ENCODE measurements around the gene PDZD2. TPM values are rescaled to one million over a fixed set of nuclear protein-coding genes. Genes with fewer than 3 reads are reported as not detected.

The PDZD2 gene
- total RNA-seq, 2 donors from 2014 or later = not detected

DNA sequence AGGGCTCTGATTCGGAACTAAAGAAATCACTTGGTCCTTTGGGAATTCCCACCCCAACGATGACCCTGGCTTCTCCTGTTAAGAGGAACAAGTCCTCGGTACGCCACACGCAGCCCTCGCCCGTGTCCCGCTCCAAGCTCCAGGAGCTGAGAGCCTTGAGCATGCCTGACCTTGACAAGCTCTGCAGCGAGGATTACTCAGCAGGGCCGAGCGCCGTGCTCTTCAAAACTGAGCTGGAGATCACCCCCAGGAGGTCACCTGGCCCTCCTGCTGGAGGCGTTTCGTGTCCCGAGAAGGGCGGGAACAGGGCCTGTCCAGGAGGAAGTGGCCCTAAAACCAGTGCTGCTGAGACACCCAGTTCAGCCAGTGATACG lies 451.8 kb downstream of the PDZD2 start:
- Mint-ChIP-seq H3K9me3 (no peaks in the 10 kb centered on the region), H3K27ac (no peak overlapping the region), H3K4me3 (no peak overlapping the region), H3K4me1 (ENCODE audit: low read depth in 2 of 2) (peaks cover 0 to 4% of the 10 kb centered on the region in 2 donors), H3K36me3 (no peaks in the 10 kb centered on the region), H3K27me3 (no peaks in the 10 kb centered on the region)
- DNase-seq (ENCODE audit: low spot score) (no peak), ATAC-seq (no peak)

DNA sequence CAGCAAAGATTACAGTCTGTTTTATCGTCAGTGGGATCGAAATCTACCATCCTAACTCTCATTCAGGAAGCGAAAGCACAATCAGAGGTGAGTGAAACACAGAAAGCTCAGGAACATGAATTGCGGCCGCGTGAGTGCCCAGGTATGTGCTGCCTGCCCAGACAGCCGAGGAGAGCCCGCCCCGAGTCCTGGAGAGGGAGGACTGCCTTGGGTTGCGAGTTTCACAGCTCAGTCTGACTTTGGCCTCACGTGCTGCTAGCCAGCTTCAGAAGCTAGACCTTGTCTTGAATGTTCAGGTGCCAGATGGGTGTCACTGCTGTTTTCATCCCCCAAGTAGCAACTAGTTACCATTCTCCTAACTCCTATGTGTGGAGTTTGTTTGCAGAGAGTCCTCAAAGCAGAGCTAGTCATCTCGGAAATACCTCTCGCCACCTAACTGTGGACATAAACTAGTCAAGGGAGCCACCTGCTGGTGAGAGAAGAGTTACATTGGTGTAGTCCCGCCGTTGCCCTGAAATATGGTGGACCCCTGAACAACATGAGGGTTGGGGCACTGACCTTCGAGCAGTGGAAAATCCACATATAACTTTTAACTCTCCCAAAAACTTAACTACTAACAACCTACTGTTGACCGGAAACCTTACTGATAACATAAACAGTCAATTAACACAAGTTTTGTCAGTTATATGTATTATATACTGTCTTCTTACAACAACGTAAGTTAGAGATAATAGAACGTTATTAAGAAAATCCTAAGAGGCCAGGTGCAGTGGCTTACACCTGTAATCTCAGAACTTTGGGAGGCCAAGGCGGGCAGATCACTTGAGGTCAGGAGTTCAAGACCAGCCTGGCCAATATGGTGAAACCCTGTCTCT lies 454.2 kb downstream of the PDZD2 start:
- no peaks in the 10 kb centered on the region for H3K9me3 Mint-ChIP-seq
- H3K4me1 Mint-ChIP-seq (ENCODE audit: low read depth in 2 of 2) = peaks cover 0 to 4% of the 10 kb centered on the region in 2 donors
- H3K27me3 Mint-ChIP-seq = no peaks in the 10 kb centered on the region
- ATAC-seq (peak; percentile 69 to 79), DNase-seq (ENCODE audit: low spot score) (no peak)
- H3K27ac Mint-ChIP-seq = no peak overlapping the region
- no peaks in the 10 kb centered on the region for H3K36me3 Mint-ChIP-seq
- H3K4me3 Mint-ChIP-seq = no peak overlapping the region

DNA sequence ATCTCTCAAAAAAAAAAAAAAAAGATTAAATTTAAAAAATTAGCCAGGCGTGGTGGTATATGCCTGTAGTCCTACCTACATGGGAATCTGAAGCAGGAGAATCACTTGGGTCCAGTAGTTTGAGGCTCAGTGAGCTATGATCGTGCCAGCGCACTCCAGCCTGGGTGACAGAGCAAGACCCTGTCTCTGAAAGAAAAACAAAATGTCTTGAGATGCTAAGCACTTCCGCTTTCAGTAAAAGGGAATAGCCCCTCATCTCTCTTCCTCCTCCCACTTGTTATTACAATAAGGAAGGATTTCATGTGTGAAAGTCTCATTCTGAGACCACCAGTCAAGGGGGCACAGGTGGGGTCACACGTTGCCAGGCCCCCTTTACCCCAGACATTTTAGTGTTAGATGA lies 455.8 kb downstream of the PDZD2 start:
- DNase-seq (ENCODE audit: low spot score) (no peak), ATAC-seq (no peak)
- no peaks in the 10 kb centered on the region for H3K27me3 Mint-ChIP-seq
- H3K36me3 Mint-ChIP-seq = no peaks in the 10 kb centered on the region
- no peaks in the 10 kb centered on the region for H3K9me3 Mint-ChIP-seq
- no peak overlapping the region for H3K27ac Mint-ChIP-seq
- H3K4me3 Mint-ChIP-seq = no peak overlapping the region
- H3K4me1 Mint-ChIP-seq (ENCODE audit: low read depth in 2 of 2) = peaks cover 0 to 4% of the 10 kb centered on the region in 2 donors

DNA sequence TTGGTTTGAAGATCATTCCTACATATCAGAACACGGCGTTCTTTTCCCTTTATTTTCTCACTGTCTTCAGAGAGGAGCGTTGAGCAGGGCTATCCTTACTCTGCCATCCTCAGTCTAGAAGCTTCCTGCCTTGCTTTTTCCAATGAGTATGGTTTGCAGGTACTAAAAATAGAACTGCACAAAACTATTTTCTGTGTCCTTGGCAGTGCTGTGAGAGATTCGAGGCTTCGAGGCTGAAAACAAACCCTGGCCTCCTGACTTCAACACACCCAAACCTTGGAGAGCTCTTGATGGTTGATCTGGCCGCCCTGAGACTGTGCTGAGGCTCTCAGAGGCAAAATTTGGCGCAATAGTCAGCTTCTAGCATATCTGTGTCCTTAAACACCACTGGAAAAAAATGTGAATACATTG lies 456.3 kb downstream of the PDZD2 start:
- H3K36me3 Mint-ChIP-seq = no peaks in the 10 kb centered on the region

DNA sequence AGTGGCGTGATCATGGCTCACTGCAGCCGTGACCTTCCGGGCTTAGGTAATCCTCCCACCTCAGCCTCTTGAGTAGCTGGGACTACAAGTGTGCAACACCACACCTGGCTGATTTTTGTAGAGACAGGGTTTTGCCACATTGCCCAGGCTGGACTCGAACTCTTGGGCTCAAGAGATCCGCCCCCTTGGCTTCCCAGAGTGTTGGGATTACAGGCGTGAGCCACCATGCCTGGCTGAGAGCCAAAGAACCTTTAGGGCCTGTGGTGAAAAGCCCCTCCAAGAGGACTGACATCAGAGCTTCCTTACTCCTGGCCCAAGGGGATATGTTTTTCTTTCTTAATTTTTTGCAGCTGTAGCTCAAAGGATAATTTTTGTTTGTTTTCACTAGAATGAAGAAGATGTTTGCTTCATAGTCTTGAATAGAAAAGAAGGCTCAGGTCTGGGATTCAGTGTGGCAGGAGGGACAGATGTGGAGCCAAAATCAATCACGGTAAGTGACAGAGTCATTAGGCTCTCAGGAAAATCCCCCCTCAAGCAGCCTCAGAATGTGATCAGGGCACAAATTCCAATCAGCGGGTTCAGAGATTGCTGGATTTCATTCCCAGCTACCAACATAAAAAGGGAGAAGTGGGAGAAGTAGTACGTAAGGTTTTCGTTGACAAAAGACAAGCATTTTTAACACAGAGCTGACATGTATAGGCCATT lies 458.1 kb downstream of the PDZD2 start:
- Mint-ChIP-seq H3K9me3 (no peaks in the 10 kb centered on the region), H3K4me1 (ENCODE audit: low read depth in 2 of 2) (peaks cover 0 to 4% of the 10 kb centered on the region in 2 donors), H3K27ac (no peak overlapping the region), H3K27me3 (no peaks in the 10 kb centered on the region), H3K4me3 (no peak overlapping the region), H3K36me3 (no peaks in the 10 kb centered on the region)
- DNase-seq (ENCODE audit: low spot score) (no peak), ATAC-seq (no peak)

More for the DNA sequence above, 456.3 kb downstream of the PDZD2 start:
- ATAC-seq (no peak), DNase-seq (ENCODE audit: low spot score) (no peak)
- H3K9me3 Mint-ChIP-seq = no peaks in the 10 kb centered on the region
- no peak overlapping the region for H3K4me3 Mint-ChIP-seq
- peaks cover 0 to 4% of the 10 kb centered on the region in 2 donors for H3K4me1 Mint-ChIP-seq (ENCODE audit: low read depth in 2 of 2)
- no peaks in the 10 kb centered on the region for H3K27me3 Mint-ChIP-seq
- peak overlapping the region in 1 of 2 donors; percentile 48 for H3K27ac Mint-ChIP-seq

DNA sequence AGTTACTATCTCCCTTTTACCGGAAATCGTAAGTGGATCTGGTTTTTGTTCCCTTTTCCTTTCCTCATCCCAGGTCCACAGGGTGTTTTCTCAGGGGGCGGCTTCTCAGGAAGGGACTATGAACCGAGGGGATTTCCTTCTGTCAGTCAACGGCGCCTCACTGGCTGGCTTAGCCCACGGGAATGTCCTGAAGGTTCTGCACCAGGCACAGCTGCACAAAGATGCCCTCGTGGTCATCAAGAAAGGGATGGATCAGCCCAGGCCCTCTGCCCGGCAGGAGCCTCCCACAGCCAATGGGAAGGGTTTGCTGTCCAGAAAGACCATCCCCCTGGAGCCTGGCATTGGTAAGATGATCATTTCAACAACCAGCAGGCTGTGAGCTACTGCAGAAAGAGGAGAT lies 459.4 kb downstream of the PDZD2 start:
- ATAC-seq (no peak), DNase-seq (ENCODE audit: low spot score) (no peak)
- no peaks in the 10 kb centered on the region for H3K36me3 Mint-ChIP-seq
- no peaks in the 10 kb centered on the region for H3K27me3 Mint-ChIP-seq
- no peak overlapping the region for H3K27ac Mint-ChIP-seq
- H3K4me3 Mint-ChIP-seq = no peak overlapping the region
- H3K4me1 Mint-ChIP-seq (ENCODE audit: low read depth in 2 of 2) = peaks cover 0 to under 1% of the 10 kb centered on the region in 2 donors
- no peaks in the 10 kb centered on the region for H3K9me3 Mint-ChIP-seq

DNA sequence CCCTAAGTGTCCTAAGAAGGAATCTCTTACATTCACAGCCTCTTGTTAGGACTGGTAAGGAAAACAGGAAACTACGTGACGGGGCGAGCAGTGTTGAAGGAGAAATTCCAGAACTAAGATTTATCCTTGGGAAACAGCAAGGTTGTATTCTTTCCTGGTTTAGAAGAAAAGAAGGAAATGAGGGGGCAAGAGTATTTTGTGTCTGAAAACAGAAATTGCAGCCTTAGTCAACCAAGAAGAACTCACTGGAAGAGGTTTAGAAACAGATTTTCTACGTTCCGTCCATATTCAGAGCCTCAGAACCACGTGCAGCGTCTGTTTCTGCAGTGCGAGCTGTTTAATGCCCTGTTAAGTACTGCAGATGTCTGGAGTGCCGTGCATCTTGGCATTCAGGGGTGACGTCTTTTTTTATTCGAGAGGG lies 460.0 kb downstream of the PDZD2 start:
- Mint-ChIP-seq H3K27me3 (no peaks in the 10 kb centered on the region), H3K4me1 (ENCODE audit: low read depth in 2 of 2) (no peaks in the 10 kb centered on the region), H3K9me3 (no peaks in the 10 kb centered on the region), H3K27ac (no peak overlapping the region), H3K4me3 (no peak overlapping the region), H3K36me3 (peaks cover 5% of the 10 kb centered on the region)
- ATAC-seq = no peak
- no peak for DNase-seq (ENCODE audit: low spot score)

DNA sequence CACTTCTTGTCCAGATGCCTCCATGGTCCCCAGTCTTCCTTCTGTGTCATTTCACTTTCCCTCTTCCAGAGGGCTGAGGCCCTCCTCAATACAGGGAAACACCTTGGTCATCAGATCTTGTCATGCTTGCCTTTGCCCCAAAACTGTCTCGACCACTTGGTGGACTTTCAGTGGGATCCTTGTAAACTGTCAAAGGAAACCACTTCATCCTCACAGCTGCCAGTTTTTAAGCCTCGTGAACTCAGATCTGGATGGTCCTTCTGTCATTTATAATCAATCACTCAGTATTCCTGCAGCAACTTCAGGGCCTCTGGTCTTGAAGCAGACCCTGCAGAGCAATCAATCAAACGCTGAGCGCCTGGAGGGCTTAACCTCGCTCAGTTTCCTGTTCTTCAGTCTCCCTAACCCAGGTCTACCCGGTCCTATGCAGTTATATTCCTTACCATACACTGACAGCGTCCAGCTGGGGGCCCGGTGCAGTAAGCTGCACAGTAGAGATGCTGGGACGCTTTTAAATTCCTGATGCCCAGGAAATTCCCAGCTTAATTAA lies 460.6 kb downstream of the PDZD2 start:
- Mint-ChIP-seq H3K9me3 (no peaks in the 10 kb centered on the region), H3K27ac (no peak overlapping the region), H3K4me3 (no peak overlapping the region), H3K36me3 (peaks cover 6% of the 10 kb centered on the region), H3K27me3 (no peaks in the 10 kb centered on the region), H3K4me1 (ENCODE audit: low read depth in 2 of 2) (no peaks in the 10 kb centered on the region)
- ATAC-seq (no peak), DNase-seq (ENCODE audit: low spot score) (no peak)

DNA sequence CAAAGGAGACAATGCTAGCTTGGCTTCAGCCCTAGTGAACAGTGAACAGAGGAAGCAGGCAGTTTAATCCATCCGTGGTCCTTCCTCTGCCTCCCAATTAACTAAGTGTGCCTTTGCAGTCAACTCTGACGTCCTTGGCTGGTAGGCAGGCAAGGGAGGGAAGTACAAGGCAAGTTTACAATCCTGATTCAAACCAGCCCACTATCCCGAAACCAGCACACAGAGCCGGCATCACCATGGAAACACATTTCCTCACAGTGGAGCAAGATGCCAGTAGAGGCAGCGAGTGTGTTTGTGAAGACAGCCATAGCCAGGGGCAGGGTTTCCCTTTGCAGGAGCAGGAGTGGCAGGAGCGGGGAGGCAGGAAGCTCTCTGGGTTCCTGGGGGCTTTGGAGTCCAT lies 461.3 kb downstream of the PDZD2 start:
- no peak for DNase-seq (ENCODE audit: low spot score)
- Mint-ChIP-seq H3K9me3 (no peaks in the 10 kb centered on the region), H3K4me3 (no peak overlapping the region), H3K4me1 (ENCODE audit: low read depth in 2 of 2) (no peaks in the 10 kb centered on the region), H3K27ac (no peak overlapping the region), H3K36me3 (peaks cover 6% of the 10 kb centered on the region), H3K27me3 (no peaks in the 10 kb centered on the region)
- no peak for ATAC-seq

DNA sequence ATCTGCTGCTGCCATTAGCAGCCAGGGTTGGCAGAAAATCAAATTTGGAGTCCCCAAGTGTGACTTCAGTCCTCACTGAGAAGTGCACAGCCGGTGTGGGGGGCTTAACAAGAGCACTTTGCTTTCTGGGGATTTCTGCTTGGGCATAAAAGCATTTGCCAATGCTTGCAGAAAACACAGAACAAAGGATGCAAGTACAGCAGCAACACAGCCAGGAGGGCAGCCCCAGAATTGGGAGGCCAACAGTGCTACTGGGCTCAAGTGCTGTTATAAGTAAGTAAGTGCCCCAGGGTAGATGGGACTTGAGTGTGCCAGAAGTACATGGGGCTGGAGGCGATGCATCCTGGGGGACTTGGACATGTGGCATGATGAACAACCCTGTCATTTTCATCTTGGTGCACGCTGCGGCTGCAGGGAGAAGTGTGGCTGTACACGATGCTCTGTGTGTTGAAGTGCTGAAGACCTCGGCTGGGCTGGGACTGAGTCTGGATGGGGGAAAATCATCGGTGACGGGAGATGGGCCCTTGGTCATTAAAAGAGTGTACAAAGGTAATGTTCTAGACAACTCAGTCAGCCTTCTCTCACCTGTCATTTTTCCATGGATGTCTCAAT lies 461.9 kb downstream of the PDZD2 start:
- H3K27ac Mint-ChIP-seq = no peak overlapping the region
- no peaks in the 10 kb centered on the region for H3K9me3 Mint-ChIP-seq
- DNase-seq (ENCODE audit: low spot score) (no peak), ATAC-seq (no peak)
- H3K27me3 Mint-ChIP-seq = no peaks in the 10 kb centered on the region
- no peak overlapping the region for H3K4me3 Mint-ChIP-seq
- H3K4me1 Mint-ChIP-seq (ENCODE audit: low read depth in 2 of 2) = no peaks in the 10 kb centered on the region
- peaks cover 6% of the 10 kb centered on the region for H3K36me3 Mint-ChIP-seq

DNA sequence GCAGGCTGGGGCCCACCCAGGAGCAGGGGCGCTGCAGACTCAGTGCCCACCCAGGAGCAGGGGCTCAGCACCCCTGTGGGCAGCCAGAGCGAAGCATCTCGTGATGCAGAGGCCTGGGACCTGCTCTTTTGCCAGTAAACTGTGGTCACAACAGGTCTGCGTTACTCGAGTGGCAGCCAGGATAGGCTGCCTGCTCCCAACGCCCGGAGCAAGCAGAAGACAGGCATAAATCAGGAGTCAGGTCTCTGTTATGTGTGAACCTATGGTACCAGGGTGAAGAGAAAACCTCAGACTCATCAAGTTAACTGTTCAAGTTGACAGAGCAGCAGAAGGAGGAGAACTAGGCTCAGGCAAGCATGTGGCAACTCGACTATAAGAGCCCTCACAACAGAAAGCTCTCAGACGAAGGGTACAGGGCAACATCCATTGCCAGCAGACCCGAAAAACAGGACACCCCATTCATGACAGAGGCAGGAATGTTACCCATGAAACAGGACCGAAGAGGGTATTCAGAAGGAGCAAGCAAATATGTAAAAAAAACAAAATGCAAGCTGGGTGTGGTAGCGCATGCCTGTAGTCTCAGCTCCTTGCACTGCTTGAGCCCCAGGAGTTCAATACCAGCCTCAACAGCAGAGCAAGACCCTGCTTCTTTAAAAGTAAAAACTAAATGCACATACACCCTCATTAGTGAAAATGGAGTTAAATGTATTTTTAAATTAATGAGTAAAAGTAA lies 463.5 kb downstream of the PDZD2 start:
- Mint-ChIP-seq H3K27me3 (no peaks in the 10 kb centered on the region), H3K36me3 (peaks cover 6% of the 10 kb centered on the region), H3K9me3 (no peaks in the 10 kb centered on the region), H3K4me3 (no peak overlapping the region), H3K4me1 (ENCODE audit: low read depth in 2 of 2) (no peaks in the 10 kb centered on the region), H3K27ac (peak overlapping the region in 1 of 2 donors; percentile 30)
- ATAC-seq = no peak
- DNase-seq (ENCODE audit: low spot score) = no peak

DNA sequence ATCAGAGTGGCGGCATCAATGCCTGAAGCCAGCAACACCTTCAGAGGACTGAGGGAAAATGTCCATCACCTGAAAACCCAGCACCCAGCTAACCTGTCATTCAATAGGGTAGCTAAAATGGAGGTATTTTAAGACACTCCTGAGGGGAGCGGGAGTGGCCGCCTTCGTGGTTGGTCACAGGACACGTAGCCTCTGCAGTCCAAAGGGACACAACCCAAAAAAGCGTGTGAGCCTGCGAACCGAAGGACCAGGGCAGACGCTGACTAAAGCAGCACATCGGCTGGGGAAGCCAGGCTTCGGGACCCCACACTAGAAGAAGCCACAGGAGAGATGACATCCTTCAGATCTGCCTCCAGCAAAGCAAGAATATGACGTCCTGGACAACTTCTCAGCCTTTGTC lies 464.6 kb downstream of the PDZD2 start:
- Mint-ChIP-seq H3K27ac (no peak overlapping the region), H3K9me3 (no peaks in the 10 kb centered on the region), H3K4me3 (no peak overlapping the region), H3K4me1 (ENCODE audit: low read depth in 2 of 2) (no peaks in the 10 kb centered on the region), H3K27me3 (no peaks in the 10 kb centered on the region), H3K36me3 (peaks cover 10% of the 10 kb centered on the region)
- no peak for DNase-seq (ENCODE audit: low spot score)
- ATAC-seq = no peak

DNA sequence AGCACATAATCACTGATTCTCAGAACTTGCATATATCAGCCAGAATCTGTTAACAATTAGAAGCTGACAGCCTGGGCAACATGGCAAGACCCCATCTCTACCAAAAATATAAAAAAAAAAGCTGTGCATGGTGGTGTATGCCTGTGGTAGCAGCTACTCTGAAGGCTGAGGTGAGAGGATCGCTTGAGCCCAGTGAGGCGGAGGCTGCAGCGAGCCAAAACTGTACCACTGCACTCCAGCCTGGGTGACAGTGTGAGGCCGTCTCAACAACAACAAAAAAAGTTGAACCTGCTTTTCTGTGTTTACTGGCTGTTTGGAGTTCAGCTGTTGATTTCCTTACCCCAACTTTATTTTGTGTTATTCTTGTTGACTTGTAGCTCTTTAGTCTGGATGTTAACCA lies 468.4 kb downstream of the PDZD2 start:
- Mint-ChIP-seq H3K4me3 (no peak overlapping the region), H3K36me3 (peaks cover 22% of the 10 kb centered on the region), H3K27me3 (no peaks in the 10 kb centered on the region), H3K9me3 (no peaks in the 10 kb centered on the region), H3K4me1 (ENCODE audit: low read depth in 2 of 2) (peaks cover 4 to 5% of the 10 kb centered on the region in 2 donors), H3K27ac (no peak overlapping the region)
- no peak for DNase-seq (ENCODE audit: low spot score)
- no peak for ATAC-seq

All from natural killer cell treated with Interleukin-12 subunit alpha and Interleukin-12 subunit beta and Interleukin-15 and Interleukin-18, amount 100 ng/mL, for 72 hours (primary cell).